HAP-1 (cell line): Measurements from ENCODE around the gene CPNE7.

ENCODE experiments used
- DNase-seq, 2 experiments: peaks; one replicate each; pipeline ENCODE4 v3.0.0-alpha.2; 2016 to 2020; ENCODE audit warnings: low spot score in 2 of 2
- H3K27me3 ChIP-seq: fragments of 250-450 bp; sonication (Bioruptor Pico); 2 replicates; pipeline ENCODE4 v1.5.1; 2020; ENCODE audit warnings: low read depth, mild to moderate bottlenecking, moderate library complexity
- H3K36me3 ChIP-seq: fragments of 250-450 bp; sonication (Bioruptor Pico); replicated peaks from 2 replicates; pipeline ENCODE4 v1.5.1; 2020; ENCODE audit warnings: mild to moderate bottlenecking
- H3K4me1 ChIP-seq: fragments of 250-450 bp; sonication (Bioruptor Pico); 2 replicates; pipeline ENCODE4 v1.5.1; 2020; ENCODE audit warnings: mild to moderate bottlenecking
- H3K4me3 ChIP-seq: fragments of 250-450 bp; sonication (Bioruptor Pico); 2 replicates; pipeline ENCODE4 v1.5.1; 2020; ENCODE audit warnings: mild to moderate bottlenecking, moderate library complexity
- H3K9me3 ChIP-seq: fragments of 250-450 bp; sonication (Bioruptor Pico); 2 replicates; pipeline ENCODE4 v1.5.1; 2020; ENCODE audit warnings: mild to moderate bottlenecking, moderate library complexity
- in situ Hi-C: fragments of 300-500 bp; cut with MboI; formaldehyde crosslinking; loops from 3 replicates; pipeline ENCODE4 v1.14.3; 2020; ENCODE audit warnings: low sequenced_read_pairs, inconsistent platforms, mixed read lengths

CPNE7 gene

DNA sequence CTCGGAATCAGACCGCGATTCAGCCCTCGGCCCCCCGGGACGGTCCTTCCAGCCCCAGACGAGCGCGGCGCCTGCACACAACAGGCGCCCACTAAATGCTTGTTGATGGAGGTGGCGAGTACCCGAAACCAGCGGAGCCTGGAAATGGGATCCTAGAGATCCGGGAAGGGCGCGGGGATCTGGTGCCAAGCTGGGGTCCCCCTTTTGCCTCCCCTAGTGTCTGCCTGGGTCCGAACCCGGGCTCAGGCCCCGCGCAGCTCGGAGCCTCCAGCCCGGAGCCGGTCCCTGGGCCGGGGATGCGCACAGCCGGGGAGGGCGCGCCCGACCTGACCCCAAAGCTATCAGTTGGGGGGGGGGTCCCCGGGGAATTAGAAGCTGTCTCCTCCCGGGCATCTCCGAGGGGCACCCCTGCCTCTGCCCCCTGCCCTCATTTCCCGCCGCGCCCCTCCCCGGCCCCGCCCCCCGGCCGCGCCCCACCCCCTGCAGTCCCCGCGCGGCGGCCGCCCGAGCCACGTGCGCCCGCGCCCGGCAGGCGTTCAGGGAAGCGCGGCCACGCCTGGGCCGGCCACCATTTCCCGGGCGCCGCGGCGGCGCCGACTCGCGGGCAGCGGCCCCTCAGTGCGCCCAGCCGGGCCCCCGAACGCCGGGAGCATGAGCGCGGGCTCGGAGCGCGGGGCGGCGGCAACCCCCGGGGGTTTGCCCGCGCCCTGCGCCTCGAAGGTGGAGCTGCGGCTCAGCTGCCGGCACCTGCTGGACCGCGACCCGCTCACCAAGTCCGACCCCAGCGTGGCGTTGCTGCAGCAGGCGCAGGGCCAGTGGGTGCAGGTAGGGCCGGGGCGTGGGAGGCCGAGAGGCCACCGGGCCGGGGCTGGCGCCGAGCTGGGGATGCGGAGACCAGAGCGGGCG lies at the start of gene CPNE7:
Gene CPNE7 (plus strand): TSS at position 512 of the 906 bp plus-strand sequence. CDS start 140 bp downstream, at position 652.
- peaks cover 6% of the 10 kb centered on the region for H3K4me1 ChIP-seq
- DNase-seq = peak; percentile 32 to 68
- no peaks in the 10 kb centered on the region for H3K27me3 ChIP-seq
- peak within 1 kb of the TSS; percentile 58 for H3K4me3 ChIP-seq
- H3K36me3 ChIP-seq = peaks cover 24% of the 10 kb centered on the region
- H3K9me3 ChIP-seq = no peaks in the 10 kb centered on the region
- in situ Hi-C loops = no loop called here

DNA sequence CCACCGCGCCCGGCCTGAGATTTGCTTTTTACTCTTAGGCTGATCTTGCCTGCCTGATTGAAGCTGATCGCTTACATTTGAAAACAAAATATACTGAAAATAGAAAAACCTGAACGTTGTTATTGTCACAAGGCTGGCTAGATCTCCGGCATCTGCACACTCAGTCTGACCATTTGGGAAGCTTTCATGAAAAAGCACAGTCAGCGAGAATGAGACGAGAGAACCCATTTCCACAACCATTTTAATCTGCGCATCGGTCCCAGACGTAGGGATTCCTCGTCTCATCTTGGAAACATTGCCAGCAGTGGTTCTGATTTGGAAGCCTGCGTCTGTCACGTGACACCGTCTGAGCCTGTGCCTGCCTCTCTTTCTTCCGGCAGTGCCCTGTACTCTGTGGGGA lies 46.5 kb upstream of the CPNE7 start:
- in situ Hi-C loops = loop anchor here (25.0 kb wide), 1 partner anchor 108 kb away; no protein-coding TSS in a partner anchor
- Histone ChIP-seq H3K36me3 (peaks cover 82% of the 10 kb centered on the region), H3K9me3 (no peaks in the 10 kb centered on the region), H3K4me1 (no peaks in the 10 kb centered on the region), H3K4me3 (no peak overlapping the region), H3K27me3 (no peaks in the 10 kb centered on the region)
- no peak for DNase-seq

DNA sequence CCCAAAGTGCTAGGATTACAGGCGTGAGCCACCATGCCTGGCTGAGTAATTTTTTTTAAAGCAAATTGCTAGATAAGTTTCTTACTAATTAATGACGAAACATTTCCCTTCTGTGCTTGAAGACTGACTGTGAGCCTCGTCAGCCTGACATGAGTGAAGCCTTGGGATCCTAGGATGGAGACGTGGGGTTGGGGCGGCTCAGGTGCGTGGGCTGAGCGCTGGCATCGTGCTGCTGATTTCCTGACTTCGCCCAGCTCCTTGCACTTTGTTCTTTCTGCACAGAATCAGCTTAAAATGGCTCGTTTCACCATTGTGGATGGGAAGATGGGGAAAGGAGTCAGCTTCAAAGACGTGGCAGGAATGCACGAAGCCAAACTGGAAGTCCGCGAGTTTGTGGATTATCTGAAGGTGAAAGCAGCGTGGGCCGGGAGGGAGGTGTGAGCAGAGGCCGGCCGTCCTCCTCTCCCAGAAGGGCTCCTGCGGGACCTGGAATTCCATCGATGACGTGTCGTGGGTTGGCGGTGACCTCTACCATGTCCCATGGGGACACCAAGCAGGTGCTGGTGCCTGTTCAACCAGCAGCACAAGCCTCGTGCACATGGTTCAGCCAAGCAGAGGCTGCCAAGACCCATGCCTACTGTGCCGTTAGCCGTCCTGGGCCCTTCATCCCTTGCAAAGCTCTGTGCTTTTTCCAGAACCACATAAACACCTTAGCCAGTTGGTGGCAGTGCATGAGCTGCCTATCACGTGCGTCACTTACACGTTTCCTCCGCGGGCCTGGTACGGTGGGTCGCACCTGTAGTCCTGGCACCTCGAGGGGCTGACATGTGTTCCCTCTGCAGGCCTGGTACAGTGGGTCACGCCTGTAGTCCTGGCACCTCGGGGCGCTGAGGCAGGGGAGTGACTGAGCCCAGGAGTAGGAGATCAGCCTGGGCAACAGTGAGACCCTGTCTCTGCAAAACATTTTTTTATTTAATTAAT lies 44.9 kb upstream of the CPNE7 start:
- H3K4me1 ChIP-seq = no peaks in the 10 kb centered on the region
- no peaks in the 10 kb centered on the region for H3K27me3 ChIP-seq
- in situ Hi-C loops = loop anchor here (25.0 kb wide), 1 partner anchor 107 kb away; no protein-coding TSS in a partner anchor
- no peaks in the 10 kb centered on the region for H3K9me3 ChIP-seq
- no peak for DNase-seq
- H3K4me3 ChIP-seq = no peak overlapping the region
- peaks cover 82% of the 10 kb centered on the region for H3K36me3 ChIP-seq

DNA sequence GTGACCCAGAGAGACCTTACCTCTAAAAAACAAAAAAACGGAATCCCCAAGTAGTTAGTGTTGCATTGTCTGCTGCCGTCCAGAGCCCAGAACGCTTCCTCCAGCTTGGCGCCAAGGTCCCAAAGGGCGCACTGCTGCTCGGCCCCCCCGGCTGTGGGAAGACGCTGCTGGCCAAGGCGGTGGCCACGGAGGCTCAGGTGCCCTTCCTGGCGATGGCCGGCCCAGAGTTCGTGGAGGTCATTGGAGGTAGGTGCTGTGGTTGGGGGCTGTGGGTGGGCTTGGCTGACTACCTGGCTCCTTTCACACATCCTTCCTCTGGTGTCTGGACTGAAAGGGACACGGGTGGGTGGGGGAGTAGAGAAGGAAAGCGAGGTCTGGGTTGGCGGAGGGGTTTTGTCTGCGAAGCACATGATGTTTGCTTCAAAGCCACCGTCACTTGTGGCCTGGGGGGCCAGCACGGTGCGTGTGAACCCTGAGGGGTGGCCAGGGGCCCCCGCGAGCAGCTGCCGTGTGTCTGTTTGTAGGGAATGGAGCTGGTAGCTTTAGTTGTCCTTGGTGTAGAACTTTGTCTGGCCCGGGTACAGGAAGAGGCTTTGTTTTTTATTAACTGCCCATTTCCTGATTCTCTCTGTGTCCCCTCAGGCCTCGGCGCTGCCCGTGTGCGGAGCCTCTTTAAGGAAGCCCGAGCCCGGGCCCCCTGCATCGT lies 43.6 kb upstream of the CPNE7 start:
- no peak for DNase-seq
- peaks cover 77% of the 10 kb centered on the region for H3K36me3 ChIP-seq
- no peak overlapping the region for H3K4me3 ChIP-seq
- H3K27me3 ChIP-seq = no peaks in the 10 kb centered on the region
- in situ Hi-C loops = loop anchor here (25.0 kb wide), 1 partner anchor 105 kb away; no protein-coding TSS in a partner anchor
- H3K9me3 ChIP-seq = no peaks in the 10 kb centered on the region
- H3K4me1 ChIP-seq = no peaks in the 10 kb centered on the region

DNA sequence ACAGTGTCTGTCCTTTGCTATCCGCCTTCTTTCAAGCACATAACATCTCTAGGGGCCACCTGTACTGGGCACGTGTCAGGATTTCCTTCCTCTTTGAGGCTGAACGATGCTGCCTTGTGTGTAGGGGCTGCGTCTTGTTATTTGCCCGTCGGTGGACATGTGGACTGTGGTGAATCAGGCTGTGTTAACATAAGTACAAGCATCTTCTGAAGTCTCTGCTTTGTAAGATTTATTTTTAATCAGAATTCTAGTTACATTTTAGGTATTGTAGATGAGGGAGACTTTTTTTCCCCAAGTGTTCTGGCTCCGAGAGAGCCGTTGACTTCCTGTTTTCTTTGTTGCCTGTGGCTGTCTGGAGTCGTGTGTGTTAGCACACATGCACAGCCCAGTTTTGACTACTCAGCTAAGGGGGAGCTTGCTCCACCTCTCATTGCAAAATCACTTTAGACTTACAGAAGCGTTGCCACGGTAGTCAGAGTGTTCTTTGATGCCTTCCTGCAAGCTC lies 41.3 kb upstream of the CPNE7 start:
- peaks cover 71% of the 10 kb centered on the region for H3K36me3 ChIP-seq
- no peak for DNase-seq
- no peak overlapping the region for H3K4me3 ChIP-seq
- H3K9me3 ChIP-seq = no peaks in the 10 kb centered on the region
- no peaks in the 10 kb centered on the region for H3K27me3 ChIP-seq
- in situ Hi-C loops = loop anchor here (25.0 kb wide), 1 partner anchor 103 kb away; no protein-coding TSS in a partner anchor
- H3K4me1 ChIP-seq = no peaks in the 10 kb centered on the region

DNA sequence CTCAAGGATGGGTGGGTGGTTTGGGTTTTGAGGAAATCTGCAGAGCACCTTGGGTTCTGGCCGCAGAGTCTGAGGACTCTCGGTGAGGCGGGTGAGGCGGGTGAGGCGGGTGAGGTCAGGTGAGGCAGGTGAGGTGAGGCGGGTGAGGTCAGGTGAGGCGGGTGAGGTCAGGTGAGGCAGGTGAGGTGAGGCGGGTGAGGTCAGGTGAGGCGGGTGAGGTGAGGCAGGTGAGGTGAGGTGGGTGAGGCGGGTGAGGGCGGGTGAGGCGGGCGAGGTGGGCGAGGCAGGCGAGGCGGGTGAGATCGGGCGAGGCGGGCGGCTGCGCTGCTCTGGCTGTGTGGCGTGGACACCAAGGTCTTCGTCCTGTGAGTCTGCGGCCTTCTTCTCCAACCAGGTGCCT lies 39.2 kb upstream of the CPNE7 start:
- peaks cover 51% of the 10 kb centered on the region for H3K36me3 ChIP-seq
- H3K27me3 ChIP-seq = no peaks in the 10 kb centered on the region
- H3K4me1 ChIP-seq = no peaks in the 10 kb centered on the region
- H3K9me3 ChIP-seq = no peaks in the 10 kb centered on the region
- no peak for DNase-seq
- in situ Hi-C loops = loop anchor here (25.0 kb wide), 1 partner anchor 101 kb away; no protein-coding TSS in a partner anchor
- no peak overlapping the region for H3K4me3 ChIP-seq

DNA sequence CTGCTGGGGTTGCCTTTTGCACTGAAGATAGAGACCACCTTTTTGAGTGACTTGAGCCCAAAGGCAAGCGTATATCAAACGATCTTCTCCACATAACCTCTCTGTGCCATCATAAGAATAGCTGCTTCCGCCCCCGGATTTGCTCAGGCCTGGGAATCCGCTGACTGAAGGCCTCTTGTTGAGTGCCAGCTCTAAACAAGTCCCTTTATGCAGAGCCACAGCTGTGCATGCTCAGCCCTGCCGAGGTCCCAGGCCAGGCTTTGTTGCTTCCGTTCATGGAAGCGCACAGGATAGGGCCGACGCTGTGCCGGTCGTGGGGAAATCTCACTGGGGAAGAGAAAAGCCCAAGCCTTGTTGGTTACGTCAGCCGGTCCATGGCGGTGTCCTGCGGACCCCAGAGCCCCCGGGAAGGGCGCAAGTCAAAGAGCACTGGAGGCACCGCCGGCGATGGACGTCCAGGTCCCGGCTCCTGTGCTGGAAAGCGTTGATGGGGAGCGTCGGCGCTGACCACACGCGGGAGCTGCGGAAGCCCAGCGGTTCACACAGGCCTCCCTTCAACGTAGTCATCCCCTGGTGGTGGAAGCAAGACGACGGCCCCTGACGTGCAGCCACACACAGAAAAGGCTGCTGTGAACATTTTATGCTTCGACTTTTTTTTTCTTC lies 38.5 kb upstream of the CPNE7 start:
- no peaks in the 10 kb centered on the region for H3K9me3 ChIP-seq
- H3K36me3 ChIP-seq = peaks cover 44% of the 10 kb centered on the region
- no peak overlapping the region for H3K4me3 ChIP-seq
- no peaks in the 10 kb centered on the region for H3K4me1 ChIP-seq
- H3K27me3 ChIP-seq = no peaks in the 10 kb centered on the region
- in situ Hi-C loops = loop anchor here (25.0 kb wide), 1 partner anchor 100 kb away; no protein-coding TSS in a partner anchor
- no peak for DNase-seq

DNA sequence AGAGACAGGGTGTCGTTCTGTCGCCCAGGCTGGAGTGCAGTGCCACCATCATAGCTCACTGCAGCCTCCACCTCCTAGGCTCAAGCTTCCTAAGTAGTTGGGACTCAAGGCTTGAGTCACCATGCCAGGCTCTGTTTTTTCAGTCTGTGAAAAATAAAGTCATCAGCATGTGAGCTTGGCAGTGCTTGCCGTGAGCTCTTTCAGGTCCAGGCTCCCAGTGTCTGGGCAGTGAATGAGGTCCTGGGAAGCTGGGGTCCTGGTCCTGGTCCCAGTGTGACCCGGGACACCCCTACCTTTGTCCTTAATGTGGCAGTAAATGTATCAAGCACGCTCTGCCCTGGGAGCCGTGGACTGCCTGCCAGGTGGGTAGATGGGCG lies 38.0 kb upstream of the CPNE7 start:
- H3K9me3 ChIP-seq = no peaks in the 10 kb centered on the region
- in situ Hi-C loops = loop anchor here (25.0 kb wide), 1 partner anchor 100 kb away; no protein-coding TSS in a partner anchor
- H3K4me3 ChIP-seq = no peak overlapping the region
- H3K27me3 ChIP-seq = no peaks in the 10 kb centered on the region
- H3K36me3 ChIP-seq = peaks cover 39% of the 10 kb centered on the region
- H3K4me1 ChIP-seq = no peaks in the 10 kb centered on the region
- no peak for DNase-seq

DNA sequence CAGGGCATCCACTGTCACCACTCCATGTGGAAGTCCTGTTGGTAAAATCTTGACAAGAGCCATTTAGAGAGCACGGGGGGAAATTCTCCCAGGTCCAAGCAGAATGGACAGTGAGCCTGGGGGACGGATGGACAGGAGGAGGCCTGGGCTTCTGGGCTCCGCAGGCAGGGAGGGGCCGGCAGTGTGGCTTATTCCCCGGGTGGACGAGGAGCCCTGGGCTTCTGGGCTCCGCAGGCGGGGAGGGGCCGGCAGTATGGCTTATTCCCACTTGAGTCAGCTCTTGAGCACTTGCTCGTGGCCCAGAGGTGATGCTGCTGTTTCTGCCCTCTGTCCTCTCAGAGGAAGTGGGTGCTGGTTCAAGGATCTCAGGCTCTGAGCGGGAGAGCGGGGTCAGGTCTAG lies 37.3 kb upstream of the CPNE7 start:
- H3K4me3 ChIP-seq = no peak overlapping the region
- H3K9me3 ChIP-seq = no peaks in the 10 kb centered on the region
- H3K27me3 ChIP-seq = no peaks in the 10 kb centered on the region
- no peak for DNase-seq
- H3K36me3 ChIP-seq = peaks cover 36% of the 10 kb centered on the region
- in situ Hi-C loops = loop anchor here (25.0 kb wide), 1 partner anchor 99 kb away; no protein-coding TSS in a partner anchor
- no peaks in the 10 kb centered on the region for H3K4me1 ChIP-seq

DNA sequence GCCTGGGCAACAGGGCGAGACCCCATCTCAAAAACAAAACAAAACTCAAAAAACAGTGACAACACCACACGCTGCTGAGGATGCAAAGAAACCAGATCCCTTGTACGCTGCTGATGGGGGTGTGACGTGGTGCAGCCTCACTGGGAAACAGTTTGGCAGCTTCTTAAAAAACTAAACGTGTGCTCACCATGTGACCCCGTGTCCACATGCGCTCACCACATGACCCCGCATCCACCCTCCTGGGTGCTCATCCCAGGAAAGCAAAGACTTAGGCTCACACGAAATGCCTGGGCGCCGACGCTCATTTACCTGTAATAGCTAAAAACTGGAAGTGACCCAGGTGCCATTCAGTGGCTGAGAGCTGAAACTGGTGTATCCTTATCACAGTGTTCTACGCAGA lies 35.0 kb upstream of the CPNE7 start:
- in situ Hi-C loops = loop anchor here (25.0 kb wide), 1 partner anchor 97 kb away; no protein-coding TSS in a partner anchor

DNA sequence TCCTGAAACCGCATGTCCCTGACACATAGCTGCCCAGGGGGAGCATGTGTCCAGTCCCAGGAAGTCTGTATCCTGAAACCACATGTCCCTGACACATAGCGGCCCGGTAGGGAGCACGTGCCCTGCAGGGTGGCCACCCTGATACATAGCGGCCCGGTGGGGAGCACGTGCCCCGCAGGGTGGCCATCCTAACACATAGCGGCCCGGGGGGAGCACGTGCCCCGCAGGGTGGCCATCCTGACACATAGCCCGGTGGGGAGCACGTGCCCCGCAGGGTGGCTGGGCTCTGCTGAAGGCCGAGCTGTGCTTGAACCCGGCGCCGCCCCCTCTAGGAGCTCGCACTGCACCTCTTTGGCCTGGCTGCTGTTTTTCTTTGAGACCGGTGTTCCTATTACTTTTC lies 33.8 kb upstream of the CPNE7 start:
- no peaks in the 10 kb centered on the region for H3K27me3 ChIP-seq
- no peak overlapping the region for H3K4me3 ChIP-seq
- H3K36me3 ChIP-seq = peaks cover 32% of the 10 kb centered on the region
- H3K9me3 ChIP-seq = no peaks in the 10 kb centered on the region
- no peak for DNase-seq
- in situ Hi-C loops = loop anchor here (25.0 kb wide), 1 partner anchor 96 kb away; no protein-coding TSS in a partner anchor
- H3K4me1 ChIP-seq = no peaks in the 10 kb centered on the region

More for the DNA sequence above, 35.0 kb upstream of the CPNE7 start:
- Histone ChIP-seq H3K4me3 (no peak overlapping the region), H3K27me3 (no peaks in the 10 kb centered on the region), H3K36me3 (peaks cover 27% of the 10 kb centered on the region), H3K4me1 (no peaks in the 10 kb centered on the region), H3K9me3 (no peaks in the 10 kb centered on the region)
- DNase-seq = no peak

DNA sequence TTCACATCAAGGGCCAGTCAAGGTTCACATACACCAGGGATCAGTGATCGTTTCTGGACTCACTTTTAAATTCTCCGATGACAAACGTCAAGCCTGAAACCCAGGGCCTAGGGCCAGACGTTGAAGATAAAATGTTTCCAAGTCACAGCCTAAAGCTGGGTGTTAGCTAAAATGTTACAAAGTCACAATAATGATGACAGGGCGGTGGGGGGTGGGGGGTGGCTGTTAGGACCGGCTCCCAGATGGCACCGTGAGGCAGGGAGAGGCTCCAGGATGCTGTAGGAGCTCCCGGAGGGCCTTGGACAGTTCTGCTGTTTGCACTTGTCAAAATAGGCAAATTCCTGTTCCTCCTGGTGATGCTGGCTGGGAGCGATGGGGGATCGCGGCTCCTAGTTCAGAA lies 31.4 kb upstream of the CPNE7 start:
- H3K4me3 ChIP-seq = no peak overlapping the region
- no peaks in the 10 kb centered on the region for H3K27me3 ChIP-seq
- no peak for DNase-seq
- H3K36me3 ChIP-seq = peaks cover 41% of the 10 kb centered on the region
- in situ Hi-C loops = loop anchor here (25.0 kb wide), 1 partner anchor 93 kb away; no protein-coding TSS in a partner anchor
- H3K9me3 ChIP-seq = no peaks in the 10 kb centered on the region
- no peaks in the 10 kb centered on the region for H3K4me1 ChIP-seq
